Liver (tissue), 9 donors: ENCODE results near the gene CRTAP. TPM values are rescaled to one million over a fixed set of nuclear protein-coding genes. Genes with fewer than 3 reads are reported as not detected.

Experiments used
- DNase-seq: peaks from one replicate; pipeline ENCODE4 v3.0.0-alpha.2; 2017; ENCODE audit warnings: low spot score
- H3K27ac ChIP-seq, 2 donors: one replicate each; pipeline ENCODE4 v1.7.0; 2013; ENCODE audit warnings: inconsistent platforms in 2 of 2, low read length in 2 of 2, control low read depth in 1 of 2, low read depth in 1 of 2, mild to moderate bottlenecking in 1 of 2
- H3K27me3 ChIP-seq, 4 donors: one replicate each; pipeline versions ENCODE4 v1.6.1 to v1.7.0; 2013; ENCODE audit warnings: low read length in 3 of 4, inconsistent platforms in 1 of 4, mild to moderate bottlenecking in 1 of 4, moderate library complexity in 1 of 4; ENCODE audit not compliant: control insufficient read depth in 4 of 4, insufficient read depth in 4 of 4
- H3K36me3 ChIP-seq, 4 donors: one replicate each; pipeline versions ENCODE4 v1.6.1 to v1.7.0; 2013; ENCODE audit warnings: low read length in 3 of 4, mild to moderate bottlenecking in 3 of 4, low read depth in 1 of 4, moderate library complexity in 1 of 4; ENCODE audit not compliant: control insufficient read depth in 4 of 4, insufficient read depth in 3 of 4
- H3K4me1 ChIP-seq, 4 donors: one replicate each; pipeline versions ENCODE4 v1.6.1 to v1.7.0; 2013; ENCODE audit warnings: low read length in 3 of 4, mild to moderate bottlenecking in 3 of 4, moderate library complexity in 1 of 4; ENCODE audit not compliant: control insufficient read depth in 4 of 4, insufficient read depth in 4 of 4
- H3K4me3 ChIP-seq, 3 donors: one replicate each; pipeline versions ENCODE4 v1.6.1 to v1.7.0; 2013; ENCODE audit warnings: low read length in 3 of 3, control low read depth in 1 of 3, low read depth in 1 of 3, mild to moderate bottlenecking in 1 of 3
- H3K9ac ChIP-seq, 2 donors: one replicate each; pipeline ENCODE4 v1.7.0; 2013; ENCODE audit warnings: low read length in 2 of 2, mild to moderate bottlenecking in 2 of 2, moderate library complexity in 2 of 2, control low read depth in 1 of 2, low read depth in 1 of 2
- H3K9me3 ChIP-seq, 4 donors: one replicate each; pipeline versions ENCODE4 v1.6.1 to v1.7.0; 2013; ENCODE audit warnings: low read length in 3 of 4; ENCODE audit not compliant: control insufficient read depth in 4 of 4
- ATF3 ChIP-seq: IDR thresholded peaks from 2 replicates; pipeline ENCODE4 v1.6.1; 2016; ENCODE audit warnings: antibody characterized with exemption
- EGR1 ChIP-seq, 2 donors: IDR thresholded peaks; 2 replicates each; pipeline ENCODE4 v1.6.1; 2016 to 2018; ENCODE audit warnings: antibody characterized with exemption in 2 of 2, low read depth in 2 of 2
- FOXA1 ChIP-seq: IDR thresholded peaks from 2 replicates; pipeline ENCODE4 v1.6.1; 2016; ENCODE audit warnings: antibody characterized with exemption
- FOXA2 ChIP-seq: IDR thresholded peaks from 2 replicates; pipeline ENCODE4 v1.6.1; 2016; ENCODE audit warnings: antibody characterized with exemption
- GABPA ChIP-seq, 2 donors: IDR thresholded peaks in 1 of 2; conservative IDR thresholded peaks in 1 of 2; 2 replicates each; pipeline ENCODE4 v1.6.1; 2016; ENCODE audit warnings: antibody characterized with exemption in 2 of 2, mild to moderate bottlenecking in 1 of 2, moderate library complexity in 1 of 2
- HNF4A ChIP-seq, 2 donors: conservative IDR thresholded peaks; 2 replicates each; pipeline ENCODE4 v1.6.1; 2016; ENCODE audit warnings: antibody characterized with exemption in 2 of 2, mild to moderate bottlenecking in 2 of 2
- HNF4G ChIP-seq: IDR thresholded peaks from 2 replicates; pipeline ENCODE4 v1.6.1; 2016; ENCODE audit warnings: antibody characterized with exemption
- JUND ChIP-seq, 2 donors: IDR thresholded peaks; 2 replicates each; pipeline ENCODE4 v1.6.1; 2016; ENCODE audit warnings: antibody characterized with exemption in 2 of 2
- MAX ChIP-seq: IDR thresholded peaks from 2 replicates; pipeline ENCODE4 v1.6.1; 2016; ENCODE audit warnings: antibody characterized with exemption
- NR2F2 ChIP-seq: IDR thresholded peaks from 2 replicates; pipeline ENCODE4 v1.6.1; 2016; ENCODE audit warnings: antibody characterized with exemption
- RAD21 ChIP-seq, 2 donors: IDR thresholded peaks; 2 replicates each; pipeline ENCODE4 v1.6.1; 2016; ENCODE audit warnings: antibody characterized with exemption in 2 of 2, mild to moderate bottlenecking in 2 of 2
- REST ChIP-seq: IDR thresholded peaks from 2 replicates; pipeline ENCODE4 v1.6.1; 2016; ENCODE audit warnings: antibody characterized with exemption, mild to moderate bottlenecking
- RXRA ChIP-seq, 2 donors: IDR thresholded peaks; 2 replicates each; pipeline ENCODE4 v1.6.1; 2017 to 2018; ENCODE audit warnings: antibody characterized with exemption in 2 of 2, mild to moderate bottlenecking in 1 of 2
- SP1 ChIP-seq: IDR thresholded peaks from 2 replicates; pipeline ENCODE4 v1.6.1; 2018; ENCODE audit warnings: antibody characterized with exemption, mild to moderate bottlenecking
- TAF1 ChIP-seq: conservative IDR thresholded peaks from 2 replicates; pipeline ENCODE4 v1.6.1; 2016; ENCODE audit warnings: antibody characterized with exemption, mild to moderate bottlenecking
- YY1 ChIP-seq: IDR thresholded peaks from 2 replicates; pipeline ENCODE4 v1.6.1; 2016; ENCODE audit warnings: antibody characterized with exemption, mild to moderate bottlenecking
- ZBTB33 ChIP-seq: IDR thresholded peaks from 2 replicates; pipeline ENCODE4 v1.6.1; 2016; ENCODE audit warnings: antibody characterized with exemption
- WGBS: extraction: QIAGEN DNeasy Blood & Tissue Kit; methylation state at CpG from one replicate; pipeline ENCODE4 v1.1.7; 2013; 5-methylcytosine and 5-hydroxymethylcytosine counted together
- polyA plus RNA-seq, 2 donors: library from polyadenylated mRNA; stranded (reverse) in 1 of 2; unstranded in 1 of 2; fragments of 200-250 nt in 1 of 2; fragments of >200 nt in 1 of 2; fragmentation: Nextera tagmentation in 1 of 2; extraction: Ambion mirVana in 1 of 2; gene quantifications; one replicate each; pipeline versions ENCODE4 v1.2.1 to v1.2.3, GENCODE V29; 2013 to 2015
- total RNA-seq, 2 donors: library from RNA; depleted of rRNA; stranded (reverse); fragments of >200 nt; gene quantifications; one replicate each; pipeline ENCODE4 v1.2.3, GENCODE V29; 2014
- TF ChIP-seq, protein P1 (sequence below): fragments of 150-350 bp; IDR thresholded peaks from 2 replicates; pipeline ENCODE4 v1.5.1; 2017; ENCODE audit warnings: improper control_type of control experiment, low read depth, low read length; ENCODE audit not compliant: missing input control
- donor health status: healthy.
- donor health status: healthy.
- donor health status: healthy.
- donor health status: healthy.
- donor health status: healthy.

Gene CRTAP
- total and polyA plus RNA-seq, 4 donors: 26.5 to 47.6 (median 38.5) TPM

- no peaks in the 10 kb centered on the region for H3K9me3 ChIP-seq
- H3K4me3 ChIP-seq: peak overlapping the region in 2 of 3 donors; percentile 81 to 92
- peak overlapping the region; percentile 78 to 94 for H3K27ac ChIP-seq
- no peak for TF ChIP-seq REST
- no peak for TF ChIP-seq FOXA2
- no peak for TF ChIP-seq HNF4A (conservative IDR thresholded peaks at IDR 0.05)
- TF ChIP-seq HNF4G: no peak
- TF ChIP-seq RAD21 (IDR thresholded peaks at IDR 0.05): no peak
- no peak for TF ChIP-seq ATF3
- no peak for TF ChIP-seq GABPA (IDR thresholded peaks at IDR 0.05 in 1 of 2, conservative IDR thresholded peaks at IDR 0.05 in 1 of 2)
- no peak for TF ChIP-seq MAX
- no peak for TF ChIP-seq ZBTB33
- TF ChIP-seq TAF1: no peak
- TF ChIP-seq, protein P1, sequence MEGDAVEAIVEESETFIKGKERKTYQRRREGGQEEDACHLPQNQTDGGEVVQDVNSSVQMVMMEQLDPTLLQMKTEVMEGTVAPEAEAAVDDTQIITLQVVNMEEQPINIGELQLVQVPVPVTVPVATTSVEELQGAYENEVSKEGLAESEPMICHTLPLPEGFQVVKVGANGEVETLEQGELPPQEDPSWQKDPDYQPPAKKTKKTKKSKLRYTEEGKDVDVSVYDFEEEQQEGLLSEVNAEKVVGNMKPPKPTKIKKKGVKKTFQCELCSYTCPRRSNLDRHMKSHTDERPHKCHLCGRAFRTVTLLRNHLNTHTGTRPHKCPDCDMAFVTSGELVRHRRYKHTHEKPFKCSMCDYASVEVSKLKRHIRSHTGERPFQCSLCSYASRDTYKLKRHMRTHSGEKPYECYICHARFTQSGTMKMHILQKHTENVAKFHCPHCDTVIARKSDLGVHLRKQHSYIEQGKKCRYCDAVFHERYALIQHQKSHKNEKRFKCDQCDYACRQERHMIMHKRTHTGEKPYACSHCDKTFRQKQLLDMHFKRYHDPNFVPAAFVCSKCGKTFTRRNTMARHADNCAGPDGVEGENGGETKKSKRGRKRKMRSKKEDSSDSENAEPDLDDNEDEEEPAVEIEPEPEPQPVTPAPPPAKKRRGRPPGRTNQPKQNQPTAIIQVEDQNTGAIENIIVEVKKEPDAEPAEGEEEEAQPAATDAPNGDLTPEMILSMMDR: no peak
- no peak for TF ChIP-seq YY1
- TF ChIP-seq RXRA (IDR thresholded peaks at IDR 0.05): no peak
- no peak for TF ChIP-seq FOXA1
- no peak for TF ChIP-seq NR2F2
- TF ChIP-seq EGR1 (IDR thresholded peaks at IDR 0.05; ENCODE audit: low read depth in 2 of 2): no peak
- TF ChIP-seq SP1: no peak
- no peak for TF ChIP-seq JUND (IDR thresholded peaks at IDR 0.05)
- DNase-seq: no peak
- peaks cover 3 to 19% (median 11%) of the 10 kb centered on the region in 4 donors for H3K4me1 ChIP-seq
- no peaks in the 10 kb centered on the region for H3K36me3 ChIP-seq
- no peaks in the 10 kb centered on the region for H3K27me3 ChIP-seq
- no peak overlapping the region for H3K9ac ChIP-seq
- WGBS: 55% methylated on average over 14 of the region's 14 CpGs
Observed at GRCh38 chr3:33114622-33115023, 809 bp downstream of the CRTAP start.
